HUES64 (cell line): ENCODE data around the gene SMNDC1.

Experiments
- H3K27ac ChIP-seq: 2 replicates; pipeline ENCODE4 v1.7.0; 2013; ENCODE audit warnings: low read depth, low read length, inconsistent platforms
- H3K27me3 ChIP-seq: 2 replicates; pipeline ENCODE4 v1.6.1; 2013; ENCODE audit warnings: mild to moderate bottlenecking, low read length; ENCODE audit not compliant: insufficient read depth
- H3K36me3 ChIP-seq: 2 replicates; pipeline ENCODE4 v1.6.1; 2013; ENCODE audit warnings: mild to moderate bottlenecking, low read length; ENCODE audit not compliant: insufficient read depth
- H3K4me1 ChIP-seq: 2 replicates; pipeline ENCODE4 v1.6.1; 2013; ENCODE audit warnings: mild to moderate bottlenecking, low read length, moderate library complexity; ENCODE audit not compliant: insufficient read depth
- H3K4me3 ChIP-seq: 2 replicates; pipeline ENCODE4 v1.5.1; 2013; ENCODE audit warnings: mild to moderate bottlenecking, low read length, moderate library complexity
- H3K9ac ChIP-seq: 2 replicates; pipeline ENCODE4 v1.6.1; 2013; ENCODE audit warnings: mild to moderate bottlenecking, low read depth, low read length
- H3K9me3 ChIP-seq: 2 replicates; pipeline ENCODE4 v1.6.1; 2013; ENCODE audit warnings: low read depth, low read length; ENCODE audit not compliant: insufficient read depth
- WGBS: fragments of 150-250, 120-280 bp; methylation state at CpG from one replicate; pipeline ENCODE4 v1.1.7; 2013; ENCODE audit warnings: missing lambda C conversion rate; 5-methylcytosine and 5-hydroxymethylcytosine counted together

SMNDC1 gene

DNA sequence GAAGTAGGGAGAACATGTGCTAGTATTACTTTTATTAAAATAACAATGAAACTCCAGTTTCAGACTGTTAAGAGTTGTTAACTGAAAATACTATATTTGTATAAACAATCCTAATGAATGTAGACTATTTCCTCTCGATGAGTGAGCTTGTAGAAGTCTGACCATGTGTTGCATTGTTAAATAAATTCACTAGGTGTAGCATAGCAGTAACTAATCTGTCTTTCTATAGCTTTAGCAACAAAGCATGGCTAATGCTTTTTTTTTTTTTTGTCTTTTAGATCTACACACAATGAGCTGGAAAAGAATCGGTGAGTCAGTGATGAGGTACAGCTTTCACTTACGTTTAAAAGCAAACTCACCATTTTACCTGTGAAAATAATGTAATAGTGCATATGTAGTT, 60.2 kb downstream of the SMNDC1 start:
- H3K4me1 ChIP-seq, result peaks cover 20% of the 10 kb centered on the region
- WGBS, result 90% methylated on average over 2 of the region's 3 CpGs
- no peak overlapping the region for H3K4me3 ChIP-seq
- H3K9ac ChIP-seq, result no peak overlapping the region
- no peak overlapping the region for H3K27ac ChIP-seq
- no peaks in the 10 kb centered on the region for H3K27me3 ChIP-seq
- no peaks in the 10 kb centered on the region for H3K9me3 ChIP-seq
- H3K36me3 ChIP-seq, result no peaks in the 10 kb centered on the region; the same call in 1 of the 2 replicates

DNA sequence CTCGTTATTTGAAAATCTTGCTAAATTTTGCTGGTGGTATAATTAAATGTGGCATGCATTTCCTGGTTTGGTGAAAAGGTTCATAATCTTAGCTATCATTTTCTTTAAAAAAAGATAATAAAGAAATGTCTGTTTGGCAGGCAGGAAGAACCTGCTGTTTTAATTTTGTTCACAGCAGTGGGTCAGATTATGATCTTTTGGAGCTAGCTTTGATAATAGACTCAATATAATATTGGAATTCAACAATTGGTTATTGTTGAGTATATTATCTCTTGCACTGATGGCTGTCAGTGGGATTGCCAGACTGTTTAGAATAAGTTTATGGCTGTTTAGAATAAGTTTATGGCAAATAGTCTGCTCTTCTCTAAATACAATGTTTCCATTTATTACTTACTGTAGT, 62.2 kb downstream of the SMNDC1 start:
- WGBS, result 89% methylated on average over 1 of the region's 1 CpG
- peaks cover 20% of the 10 kb centered on the region for H3K4me1 ChIP-seq
- no peak overlapping the region for H3K27ac ChIP-seq
- H3K36me3 ChIP-seq, result peaks cover 3% of the 10 kb centered on the region; the same call in 1 of the 2 replicates
- no peak overlapping the region for H3K4me3 ChIP-seq
- H3K27me3 ChIP-seq, result no peaks in the 10 kb centered on the region
- H3K9me3 ChIP-seq, result no peaks in the 10 kb centered on the region
- no peak overlapping the region for H3K9ac ChIP-seq

GRCh38 chr10:110241841-110242240, 62.9 kb downstream of the SMNDC1 start:
- Histone ChIP-seq H3K9me3 (no peaks in the 10 kb centered on the region), H3K9ac (no peak overlapping the region), H3K27me3 (no peaks in the 10 kb centered on the region), H3K4me3 (no peak overlapping the region), H3K27ac (no peak overlapping the region), H3K4me1 (peaks cover 20% of the 10 kb centered on the region), H3K36me3 (peaks cover 4% of the 10 kb centered on the region; the same call in 1 of the 2 replicates)
- WGBS, result 90% methylated on average over 2 of the region's 2 CpGs

DNA sequence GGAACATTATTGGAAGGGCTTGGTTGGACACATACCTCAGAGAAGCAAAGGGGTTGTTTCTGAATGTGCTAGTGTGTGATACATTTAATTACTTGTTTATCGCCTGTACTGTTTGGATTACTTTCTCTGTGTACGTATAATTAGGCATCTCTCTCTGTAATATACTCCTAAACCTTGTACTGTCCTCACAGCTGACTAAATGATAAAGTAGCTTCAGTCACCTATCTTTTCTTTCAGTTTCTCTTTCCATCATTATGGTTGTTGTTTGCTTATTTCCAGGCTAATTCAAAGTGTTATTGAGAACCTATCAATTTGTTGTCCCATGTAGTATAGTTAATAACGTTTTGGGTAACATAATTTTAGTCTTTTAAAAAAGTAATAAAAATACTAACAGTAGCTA, 63.3 kb downstream of the SMNDC1 start:
- Histone ChIP-seq H3K9ac (no peak overlapping the region), H3K36me3 (peaks cover 4% of the 10 kb centered on the region; the same call in 1 of the 2 replicates), H3K9me3 (no peaks in the 10 kb centered on the region), H3K27me3 (no peaks in the 10 kb centered on the region), H3K4me1 (peaks cover 20% of the 10 kb centered on the region), H3K4me3 (no peak overlapping the region), H3K27ac (no peak overlapping the region)
- 100% methylated on average over 2 of the region's 3 CpGs for WGBS
